DMS 273 treated with DMSO at 0.1 percent for 48 hours (cell line): Measurements from ENCODE around the gene AUTS2.
"Not testable (repeated sequence)": the region's sequence is repeated elsewhere in the genome, so short reads cannot be mapped to it uniquely, and the experiment has no call there.

Source experiments
- DNase-seq: peaks from one replicate; lab custom pipeline; 2025; lab: John Stamatoyannopoulos, UW

The AUTS2 gene

DNA sequence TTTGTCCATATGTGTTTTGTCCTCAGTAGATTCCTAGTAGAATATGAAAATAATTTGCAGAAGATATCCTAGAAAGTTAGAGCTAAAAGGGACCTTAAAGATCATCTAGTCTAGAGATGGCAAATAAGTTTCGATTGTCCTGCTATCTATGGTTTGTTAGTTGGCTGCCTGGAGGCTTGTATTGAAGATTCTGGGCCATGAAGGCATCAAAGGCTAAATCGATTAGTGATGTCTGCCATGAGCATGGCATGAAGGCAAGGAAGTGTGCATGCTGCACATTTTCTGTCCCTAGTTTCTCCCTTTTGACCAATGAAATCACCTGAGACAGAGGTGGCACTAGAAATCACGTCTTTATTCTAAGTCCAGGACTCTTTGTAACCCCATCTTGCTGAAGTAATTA, 979.9 kb downstream of the AUTS2 start:
- DNase-seq, result no peak

DNA sequence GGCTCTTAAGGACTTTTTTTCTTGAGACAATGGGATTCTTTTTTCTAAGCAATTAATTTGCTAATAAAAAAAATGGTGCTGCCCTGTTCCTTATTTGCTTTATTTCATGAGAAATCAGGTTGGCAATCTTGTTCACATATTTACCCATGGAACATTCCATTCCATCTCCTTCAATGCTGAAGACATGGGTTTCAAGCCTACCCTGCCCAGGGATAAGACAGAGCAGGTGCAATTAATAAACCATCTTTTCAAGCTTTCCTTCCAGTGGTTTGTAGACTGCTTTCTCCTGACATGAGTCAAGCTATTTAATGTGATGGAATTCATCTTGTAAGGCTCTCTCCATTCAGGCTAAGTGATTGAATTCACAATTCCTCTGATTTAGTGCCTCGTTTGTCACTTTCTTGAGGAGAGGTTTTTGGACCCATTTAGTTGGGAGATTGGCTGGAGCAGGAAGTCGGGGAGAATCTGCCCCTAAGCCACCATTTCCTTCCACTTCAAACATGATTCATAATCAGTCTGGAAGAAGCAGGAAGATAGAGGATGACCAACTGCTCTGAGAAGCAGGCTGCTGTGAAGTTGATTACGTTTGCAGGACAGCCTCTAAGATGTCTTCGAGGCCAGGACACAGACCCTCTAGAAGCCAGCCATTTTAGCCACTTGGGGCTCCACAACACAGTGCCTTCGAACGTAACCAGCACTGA, 981.3 kb downstream of the AUTS2 start:
- no peak for DNase-seq

DNA sequence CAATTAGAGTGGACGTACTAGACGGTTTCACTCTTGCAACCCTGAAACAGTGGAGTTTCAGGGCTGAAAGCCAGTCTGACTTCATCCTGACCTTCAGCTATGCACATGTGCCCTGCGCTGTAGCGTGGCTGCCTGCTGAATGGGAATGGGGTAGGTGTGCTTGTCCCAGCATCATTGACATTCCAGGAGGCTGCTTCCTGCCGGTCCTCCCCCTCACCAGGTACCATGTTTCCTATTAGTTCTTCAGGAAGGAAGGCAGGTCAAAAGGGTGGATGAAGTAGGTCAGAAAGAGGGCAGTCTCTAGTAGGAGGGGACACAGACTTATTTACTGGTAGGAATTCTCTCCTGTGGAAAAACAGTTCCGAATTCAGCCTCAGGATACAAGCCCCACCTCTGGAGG, 981.9 kb downstream of the AUTS2 start:
- DNase-seq, result no peak

DNA sequence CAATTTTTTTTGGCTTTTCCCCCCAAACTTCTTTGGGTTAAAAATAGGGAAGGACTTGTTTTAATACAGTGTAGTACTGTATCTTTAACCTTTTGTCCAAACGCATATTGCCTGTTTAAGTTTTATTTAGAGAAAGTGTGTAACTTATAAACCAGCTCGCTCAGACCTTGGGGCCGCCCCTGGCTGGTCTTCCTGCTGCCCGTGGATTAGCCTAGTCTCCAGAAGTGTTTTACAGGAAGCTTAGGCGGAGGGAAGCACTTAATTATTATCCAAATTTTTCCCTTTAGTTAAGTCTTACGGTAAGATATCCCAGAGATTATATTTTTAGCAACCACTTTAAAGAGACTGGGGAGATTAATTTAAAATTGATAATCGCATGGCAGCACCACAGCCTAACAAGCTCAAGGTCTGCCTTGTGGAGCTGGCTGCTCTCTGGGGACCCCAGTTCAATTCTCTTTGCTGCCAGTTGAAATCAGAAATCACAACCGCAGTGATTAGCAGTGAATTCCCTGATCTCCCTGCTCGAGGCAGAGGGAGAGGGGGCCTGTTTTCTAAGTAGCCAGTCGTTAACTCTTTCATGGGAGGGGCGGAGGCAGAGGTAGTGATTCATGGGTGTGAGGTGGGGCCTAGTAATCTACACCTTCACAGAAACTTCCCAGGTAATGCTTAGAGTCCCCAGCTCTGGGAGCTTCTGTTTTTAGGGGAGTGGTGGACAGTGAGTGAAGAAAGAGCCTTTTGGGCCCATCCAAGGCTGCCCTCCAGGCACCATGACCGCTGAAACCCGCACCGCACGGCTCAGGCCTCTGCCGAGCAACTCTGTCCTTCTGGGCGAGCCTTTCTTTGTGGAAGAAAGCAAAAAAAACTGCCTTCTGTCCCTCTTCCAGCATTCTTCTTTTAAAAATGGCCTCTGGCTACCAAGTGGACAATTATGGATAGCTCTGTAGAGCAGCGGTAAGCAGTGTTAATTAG, 984.9 kb downstream of the AUTS2 start:
- peak; percentile 44 for DNase-seq

DNA sequence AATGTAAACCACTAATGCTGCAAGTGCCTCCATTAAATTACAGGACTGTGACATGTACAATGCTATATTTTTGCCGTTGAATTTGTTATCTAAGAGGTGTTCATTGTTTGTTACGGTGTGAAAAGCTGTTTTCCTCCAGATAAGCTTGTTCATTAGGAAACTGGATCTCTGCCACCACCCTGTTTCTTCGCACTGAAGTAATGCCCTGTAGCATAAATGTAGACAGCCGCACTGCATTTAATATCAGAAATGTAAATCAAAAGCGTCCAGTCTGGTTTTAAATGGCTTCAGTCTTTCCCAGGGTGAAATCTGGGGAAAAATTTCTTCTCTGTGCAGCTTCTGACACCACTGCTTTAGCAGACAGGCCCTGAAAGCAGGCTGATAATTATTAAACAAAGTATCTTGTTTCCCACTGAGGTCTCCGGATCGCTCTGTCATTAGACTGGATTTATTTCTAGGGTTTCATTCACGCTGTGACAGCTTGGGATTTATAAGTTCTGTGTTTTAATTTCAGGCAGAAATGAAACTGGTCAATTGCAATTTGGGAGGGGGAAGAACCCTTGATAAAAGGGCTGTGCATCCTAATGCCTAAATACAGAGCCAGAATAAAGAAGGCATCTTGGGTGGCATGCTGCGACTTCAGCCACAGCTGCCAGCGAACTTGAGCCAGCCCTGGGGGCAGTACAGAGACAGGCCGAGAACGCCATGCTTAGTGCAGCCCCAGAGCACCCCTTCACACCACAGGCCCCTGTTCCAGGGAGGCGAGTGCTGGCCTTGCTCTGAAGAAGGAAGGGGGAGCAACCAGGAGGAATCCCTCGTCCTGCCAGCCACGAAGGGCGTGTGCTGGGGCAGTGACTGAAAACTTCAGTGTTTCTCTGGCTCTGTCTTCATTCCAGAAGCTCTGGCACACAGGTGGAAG, 985.9 kb downstream of the AUTS2 start:
- peak; percentile 78 for DNase-seq

DNA sequence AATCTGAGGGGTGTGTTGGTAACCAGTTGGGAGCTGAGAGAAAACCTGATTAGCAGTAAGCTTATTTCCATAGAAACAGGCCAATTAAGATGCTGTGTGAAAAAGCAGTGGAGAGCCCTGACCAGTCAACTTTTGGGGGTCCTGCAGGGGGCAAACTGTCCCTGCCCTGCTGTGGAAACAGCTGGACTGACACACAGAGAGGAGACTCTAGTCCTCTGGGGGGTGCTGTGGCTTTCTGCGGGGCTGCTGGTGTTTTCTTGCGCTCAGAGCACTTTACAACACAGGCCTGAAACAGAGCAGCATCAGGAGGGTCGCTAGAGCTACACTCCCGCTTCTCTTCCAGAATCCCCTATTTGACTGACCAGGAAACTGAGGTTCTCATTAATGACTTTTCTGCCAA, 986.8 kb downstream of the AUTS2 start:
- DNase-seq, result no peak

DNA sequence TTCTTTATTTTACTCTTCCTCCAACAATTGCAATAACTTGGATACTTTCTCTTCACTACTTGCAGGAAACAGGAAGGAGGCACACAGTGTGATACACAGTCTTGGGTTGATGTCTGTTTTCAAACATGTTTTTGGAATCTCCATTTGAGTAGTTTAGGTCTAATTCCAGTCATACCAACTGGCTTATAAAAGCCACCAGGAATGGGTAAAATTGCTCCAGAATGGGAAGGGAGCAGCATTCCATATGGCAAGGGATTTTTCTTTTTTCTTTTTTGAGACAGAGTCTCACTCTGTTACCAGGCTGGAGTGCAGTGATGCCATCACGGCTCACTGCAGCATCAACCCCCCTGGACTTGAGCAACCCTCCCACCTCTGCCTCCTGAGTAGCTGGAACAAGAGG, 988.5 kb downstream of the AUTS2 start:
- DNase-seq, result no peak

DNA sequence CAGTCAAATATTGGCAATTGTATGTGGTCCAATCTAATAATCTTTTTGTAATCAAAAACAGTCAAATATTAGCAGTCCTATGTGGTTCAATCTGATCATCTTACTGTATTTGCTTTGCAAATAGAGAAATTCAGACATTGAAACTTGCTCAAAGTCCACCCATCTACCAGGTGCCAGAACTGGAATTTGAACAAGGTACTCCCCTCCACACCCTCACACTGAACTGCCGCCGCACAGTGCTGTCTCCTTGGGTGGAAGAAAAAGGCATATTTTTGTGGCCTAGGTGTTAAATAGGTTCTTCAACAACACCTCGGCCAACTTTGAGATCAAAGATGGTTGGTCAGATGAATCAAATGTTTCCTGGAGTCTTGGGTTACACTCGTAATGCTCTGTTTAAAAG, 989.5 kb downstream of the AUTS2 start:
- no peak for DNase-seq

DNA sequence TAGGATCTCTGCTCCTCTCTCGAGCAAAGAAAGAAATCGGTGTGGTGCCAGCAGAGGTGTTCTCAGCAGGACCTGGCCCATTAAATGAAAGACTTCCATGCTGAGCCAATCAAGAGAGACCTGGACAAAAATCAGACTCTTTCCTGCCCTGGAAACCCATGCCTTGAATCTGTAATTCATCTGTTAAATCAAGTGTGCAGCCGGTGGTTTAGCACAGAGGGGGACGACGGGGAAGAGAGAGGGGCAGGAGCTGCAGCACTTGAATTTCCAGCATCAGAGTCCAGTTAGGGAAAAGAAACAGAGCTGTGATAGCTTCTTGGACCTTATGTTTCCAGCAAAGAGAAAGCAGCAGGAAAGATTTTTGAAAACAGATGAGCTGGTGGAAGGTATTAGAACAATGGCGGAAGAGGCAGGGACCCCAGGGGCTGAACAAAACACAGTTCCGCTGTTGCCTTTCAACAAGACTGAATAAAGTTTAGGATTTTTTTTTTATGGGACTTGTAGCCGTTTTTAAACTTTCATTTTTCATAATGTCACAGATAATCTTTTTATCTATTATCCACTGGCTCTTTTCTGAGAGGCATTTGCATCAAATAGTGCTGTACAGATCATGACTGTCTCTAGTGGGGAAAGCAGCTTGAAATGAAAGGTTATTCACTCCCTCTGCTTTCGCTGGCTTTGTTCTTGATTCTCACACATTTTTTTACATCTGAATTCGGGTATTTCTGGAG, 990.1 kb downstream of the AUTS2 start:
- DNase-seq, result no peak

DNA sequence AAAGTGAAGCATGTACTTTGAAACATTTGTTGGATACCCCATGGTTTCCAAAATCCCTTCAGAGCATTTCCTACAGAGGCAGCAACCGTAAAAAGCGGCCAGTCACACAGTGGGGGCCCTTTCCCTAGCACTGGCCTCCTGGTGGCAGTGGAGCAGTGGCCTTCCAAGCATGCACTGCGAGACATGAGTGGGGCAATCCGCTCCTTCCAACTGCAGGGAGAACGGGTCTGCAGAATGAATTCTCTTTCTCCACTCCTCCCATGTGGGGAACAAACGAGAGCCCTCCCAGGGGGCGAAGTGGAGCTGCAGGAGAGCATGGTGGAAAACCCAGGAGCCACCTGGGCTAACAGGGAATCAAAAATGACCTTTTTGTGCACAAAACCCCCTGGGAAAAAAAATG, 990.7 kb downstream of the AUTS2 start:
- no peak for DNase-seq

DNA sequence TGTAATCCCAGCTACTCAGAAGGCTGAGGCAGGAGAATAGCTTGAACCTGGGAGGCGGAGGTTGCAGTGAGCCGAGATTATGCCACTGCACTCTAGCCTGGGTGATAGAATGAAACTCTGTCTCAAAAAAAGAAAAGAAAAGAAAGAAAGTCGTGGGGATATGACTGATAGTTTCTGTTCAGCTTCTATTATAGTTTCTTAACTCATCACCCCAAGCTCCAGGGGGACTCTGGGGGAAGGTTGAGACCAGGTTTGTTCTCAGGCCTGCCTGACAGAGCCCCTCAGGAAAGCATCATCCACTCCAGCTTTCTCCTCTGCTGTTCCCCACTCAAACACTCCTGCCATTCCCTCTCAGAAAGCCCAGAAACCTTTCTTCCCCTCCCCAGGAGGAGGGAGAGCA, 991.3 kb downstream of the AUTS2 start:
- no peak for DNase-seq

DNA sequence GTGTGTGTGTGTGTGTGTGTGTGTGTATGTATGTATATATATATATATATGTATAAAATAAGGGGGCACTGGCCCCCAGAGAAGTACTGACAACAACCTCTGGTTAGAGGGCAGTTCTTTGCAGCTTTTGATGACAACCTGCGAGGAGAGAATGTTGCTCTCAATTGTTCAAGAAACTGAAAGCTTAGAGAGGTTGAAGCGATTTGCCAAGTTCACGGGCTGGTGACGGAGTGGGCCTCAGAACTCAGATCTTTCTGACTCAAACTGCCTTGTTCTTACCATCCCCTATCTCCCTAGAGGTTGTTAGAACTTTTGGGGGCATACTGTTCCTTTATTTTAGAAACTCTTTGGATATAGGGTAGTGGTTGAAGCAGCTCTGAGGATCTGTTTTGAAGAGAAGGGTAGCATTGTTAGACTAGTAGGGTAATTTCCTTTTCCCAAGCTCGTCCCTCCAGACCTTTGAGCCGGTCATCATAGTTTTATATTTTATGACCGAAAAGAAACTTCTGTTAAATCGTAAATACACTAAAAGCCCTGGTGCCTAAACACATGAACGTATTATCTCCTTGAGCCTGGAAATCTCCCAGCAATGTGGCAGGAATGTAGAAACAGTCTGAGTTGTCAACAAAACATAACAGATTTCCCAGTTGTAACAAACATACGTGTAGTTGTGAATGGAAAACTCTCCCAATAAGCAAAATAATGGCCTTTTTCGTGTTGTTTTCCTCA, 992.0 kb downstream of the AUTS2 start:
- DNase-seq, result no peak

DNA sequence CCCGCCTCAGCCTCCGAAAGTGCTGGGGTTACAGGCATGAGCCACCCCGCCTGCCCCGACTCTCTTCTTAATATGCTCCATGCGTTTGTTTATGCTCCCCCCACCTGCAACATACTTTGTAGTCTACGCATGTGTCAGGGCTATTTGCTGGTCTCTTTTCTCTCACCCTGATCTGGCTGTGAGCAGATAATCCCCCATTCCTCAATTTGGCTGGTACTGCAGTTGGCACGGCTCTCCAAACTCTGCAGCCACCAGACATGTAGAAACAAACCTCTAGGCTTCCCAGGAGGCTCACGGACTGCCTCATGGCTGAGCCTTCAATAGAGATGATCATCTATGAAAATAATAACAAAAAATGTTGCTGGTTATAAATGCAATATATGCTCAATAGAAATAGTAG, 993.4 kb downstream of the AUTS2 start:
- DNase-seq, result no peak

DNA sequence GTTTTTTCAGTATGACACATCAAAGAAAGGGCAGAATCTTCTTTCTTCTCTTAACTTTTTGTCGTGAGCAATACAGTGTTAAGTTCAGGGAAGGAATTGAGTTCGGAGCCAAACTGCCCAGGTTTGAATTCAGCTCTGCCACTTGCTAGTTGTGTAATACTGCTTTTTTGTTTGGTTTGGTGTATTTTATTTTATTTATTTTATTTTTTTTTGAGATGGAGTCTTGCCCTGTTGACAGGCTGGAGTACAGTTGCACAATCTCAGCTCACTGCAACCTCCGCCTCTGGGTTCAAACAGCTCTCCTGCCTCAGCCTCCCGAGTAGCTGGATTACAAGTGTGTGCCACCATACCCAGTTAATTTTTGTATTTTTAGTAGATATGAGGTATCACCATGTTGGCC, 993.9 kb downstream of the AUTS2 start:
- DNase-seq, result no peak

DNA sequence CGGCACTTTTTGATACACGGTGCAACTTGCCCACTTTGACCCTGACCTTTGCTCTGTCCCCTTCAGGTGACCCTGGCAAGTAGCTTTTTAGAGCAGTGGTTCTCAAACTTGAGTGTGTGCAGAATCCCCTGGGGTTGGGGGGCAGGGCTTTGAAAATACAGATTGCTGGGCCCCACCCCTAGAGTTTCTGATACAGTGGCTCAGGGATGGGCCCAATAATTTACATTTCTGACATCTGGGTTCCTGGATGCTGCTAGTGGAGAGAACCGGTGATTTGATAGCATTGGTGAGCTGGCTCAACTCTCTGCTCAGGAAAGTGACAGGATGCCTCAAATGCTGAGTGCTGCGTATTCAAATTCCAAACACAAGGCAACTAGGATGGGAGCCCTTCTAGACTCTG, 995.9 kb downstream of the AUTS2 start:
- DNase-seq, result no peak

DNA sequence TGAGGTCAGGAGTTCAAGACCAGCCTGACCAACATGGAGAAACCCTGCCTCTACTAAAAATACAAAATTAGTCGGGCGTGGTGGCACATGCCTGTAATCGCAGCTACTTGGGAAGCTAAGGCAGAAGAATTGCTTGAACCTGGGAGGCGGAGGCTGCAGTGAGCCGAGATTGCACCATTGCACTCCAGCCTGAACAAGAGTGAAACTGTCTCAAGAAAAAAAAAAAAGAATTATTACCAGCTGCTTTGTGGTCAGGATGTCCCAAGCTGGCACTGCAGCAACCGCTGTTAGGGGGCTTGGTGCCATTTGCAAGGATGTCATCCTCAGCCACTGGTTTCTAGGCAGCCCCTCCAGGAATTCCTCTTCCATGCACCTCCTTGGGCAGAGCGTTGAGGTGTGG, 996.6 kb downstream of the AUTS2 start:
- DNase-seq, result not testable (repeated sequence)

DNA sequence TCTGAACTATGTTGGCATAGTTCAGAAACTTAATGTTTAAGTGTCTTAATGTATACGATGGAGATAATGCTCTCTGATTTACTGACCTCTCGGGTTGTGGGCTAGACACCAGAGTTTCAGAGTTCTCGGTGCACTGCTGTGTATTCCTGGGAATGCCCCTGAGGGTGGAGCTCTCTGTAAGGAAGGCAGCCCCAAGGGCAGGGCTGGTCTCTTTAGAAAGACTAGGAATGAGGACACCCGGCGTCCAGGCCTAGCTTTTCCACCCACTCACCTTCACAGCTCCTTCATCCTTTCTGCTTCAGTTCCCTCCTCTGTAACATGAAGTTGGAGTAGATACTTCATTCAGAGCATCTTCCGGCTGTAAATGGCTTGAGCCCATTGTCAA, 997.1 kb downstream of the AUTS2 start:
- DNase-seq, result no peak

DNA sequence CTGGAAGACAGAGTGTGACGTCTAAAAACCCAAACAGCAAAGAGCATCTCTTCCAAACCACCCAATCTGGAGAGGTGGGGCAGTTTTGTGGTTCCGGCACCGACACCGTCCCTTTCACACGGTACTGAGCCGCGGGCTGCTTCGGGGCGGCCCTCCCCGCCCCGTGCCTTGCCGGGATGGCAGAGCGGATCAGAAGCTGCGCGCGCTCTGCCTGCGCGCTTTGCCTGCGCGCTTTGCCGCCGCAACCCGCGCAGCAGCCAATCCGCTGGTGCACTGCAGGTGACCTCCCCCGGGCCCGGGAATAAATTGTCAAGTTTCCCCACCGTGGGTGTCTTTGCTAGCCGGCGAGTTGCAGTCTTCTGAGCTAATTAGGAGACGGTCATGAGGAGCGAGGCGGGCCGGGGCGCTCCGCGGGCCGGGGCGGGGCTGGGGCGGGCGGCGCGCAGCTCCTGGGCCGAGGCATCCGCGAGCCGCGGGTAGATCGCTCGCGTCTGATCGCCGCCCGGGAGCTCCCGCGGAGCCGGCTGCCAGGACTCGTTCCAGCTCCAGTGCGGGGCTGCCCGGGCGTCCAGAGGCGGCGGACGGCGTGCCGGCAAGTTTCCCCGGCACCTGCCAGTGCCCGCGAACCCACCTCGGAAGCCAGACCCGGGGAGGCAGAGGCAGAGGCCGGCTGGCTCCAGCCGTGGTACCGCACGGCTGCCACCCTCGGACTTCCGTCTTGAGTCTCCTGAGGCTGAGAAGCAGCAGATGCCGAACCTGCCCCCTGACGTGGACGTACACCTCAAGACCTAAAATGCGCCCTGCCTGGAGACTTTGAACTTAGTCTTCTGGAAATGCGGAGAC, 997.7 kb downstream of the AUTS2 start:
- DNase-seq, result peak; percentile 62

DNA sequence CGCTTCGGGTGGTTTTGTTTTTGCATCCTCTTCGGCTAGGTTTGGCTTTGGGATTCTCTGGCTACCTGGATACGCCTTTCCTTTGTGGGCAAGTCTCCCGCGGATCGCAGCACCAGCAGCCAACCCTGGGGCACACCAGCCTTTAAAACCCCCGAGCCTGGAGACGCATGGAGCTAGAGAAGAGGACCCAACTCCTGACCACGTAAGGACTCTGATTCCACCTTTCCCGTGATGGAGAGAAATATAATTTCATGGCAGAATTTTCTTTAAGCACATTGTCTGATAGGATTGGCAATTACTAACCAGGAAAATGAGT, 998.3 kb downstream of the AUTS2 start:
- DNase-seq, result no peak

DNA sequence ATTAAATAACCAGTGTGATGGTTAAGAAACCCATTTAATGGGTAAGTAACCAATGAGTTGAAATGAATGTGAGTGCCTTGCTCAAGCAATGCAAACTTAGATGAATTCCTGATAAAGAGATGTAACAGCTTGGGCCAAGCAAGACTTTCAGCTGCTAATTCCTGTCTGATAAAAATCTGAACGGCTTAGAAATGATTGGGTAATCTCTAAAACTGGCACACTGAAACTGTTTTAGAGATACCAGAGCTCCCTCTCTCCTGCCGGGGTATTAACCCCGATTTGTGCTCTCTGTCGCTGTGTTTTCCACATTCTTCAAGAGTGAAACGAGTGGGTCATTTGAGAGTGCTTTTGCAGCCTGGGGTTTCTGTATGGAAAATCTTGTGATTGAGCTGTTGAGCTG, 998.8 kb downstream of the AUTS2 start:
- peak; percentile 41 for DNase-seq
